ENCODE data around the gene LENG1.

The LENG1 gene

DNA sequence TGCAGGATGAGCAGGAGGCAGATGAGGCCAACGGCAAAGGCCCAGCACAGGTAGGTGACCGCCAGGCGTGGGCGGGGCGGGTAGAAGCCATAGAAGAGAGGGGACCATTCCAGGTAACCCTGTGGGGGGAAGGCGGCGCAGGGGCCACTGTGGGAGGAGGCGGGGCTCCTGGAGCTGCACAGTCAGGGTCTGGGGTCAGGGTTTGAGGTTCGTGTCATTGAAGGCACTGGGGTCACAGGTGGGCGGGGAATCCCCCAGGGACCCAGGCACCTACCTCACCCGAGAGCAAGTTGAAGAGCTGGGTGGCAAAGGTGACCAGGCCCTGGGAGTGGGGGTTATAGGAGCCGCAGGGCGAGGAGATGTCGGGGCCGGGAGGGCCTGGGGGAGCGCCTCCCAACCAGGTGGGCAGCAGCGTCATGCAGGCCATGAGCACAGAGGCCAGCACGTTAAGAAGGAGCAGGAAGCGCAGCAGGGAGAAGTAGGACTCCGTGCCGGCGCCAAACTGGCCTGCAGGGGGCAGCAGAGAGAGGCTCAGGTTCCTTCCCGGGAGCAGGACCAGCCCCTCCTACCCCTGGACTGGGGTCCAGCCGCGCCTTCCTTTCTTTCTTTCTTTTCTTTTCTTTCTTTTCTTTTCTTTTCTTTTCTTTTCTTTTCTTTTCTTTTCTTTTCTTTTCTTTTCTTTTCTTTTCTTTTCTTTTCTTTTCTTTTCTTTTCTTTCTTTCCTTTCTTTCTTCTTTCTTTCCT, 8.8 kb upstream of the LENG1 start:
- FAIRE-seq (peak; percentile 85), DNase-seq (ENCODE audit: extremely low spot score, insufficient read length, low read depth) (peak; percentile 74)

DNA sequence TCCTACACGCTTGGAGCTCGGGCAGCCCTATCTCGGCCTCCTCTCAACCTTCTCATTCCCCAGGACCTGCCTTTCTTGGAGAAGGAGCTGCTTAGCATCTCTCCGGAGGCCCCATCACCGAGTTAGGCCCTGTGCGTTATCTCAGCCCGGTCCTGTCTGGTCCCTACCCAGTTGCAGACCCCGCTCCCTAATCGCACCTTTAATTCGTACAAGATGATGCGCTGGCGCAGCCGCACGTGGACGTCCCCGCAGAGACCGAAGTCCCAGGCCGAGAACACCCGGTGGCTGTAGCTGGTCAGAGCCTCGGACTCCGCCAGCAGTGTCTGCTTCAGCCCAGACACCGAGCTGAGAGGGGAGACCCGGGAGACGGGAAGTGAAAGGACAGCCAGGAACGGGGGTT, 5.7 kb upstream of the LENG1 start:
- DNase-seq (ENCODE audit: extremely low spot score, insufficient read length, low read depth) (no peak), FAIRE-seq (no peak)

- DNase-seq (ENCODE audit: extremely low spot score, insufficient read length, low read depth) (no peak), FAIRE-seq (no peak)
Measured at GRCh38 chr19:54164369-54165068, 5.0 kb upstream of the LENG1 start.

- no peak for DNase-seq (ENCODE audit: extremely low spot score, insufficient read length, low read depth)
- no peak for FAIRE-seq
Measured at GRCh38 chr19:54162884-54163283, 3.4 kb upstream of the LENG1 start.

DNA sequence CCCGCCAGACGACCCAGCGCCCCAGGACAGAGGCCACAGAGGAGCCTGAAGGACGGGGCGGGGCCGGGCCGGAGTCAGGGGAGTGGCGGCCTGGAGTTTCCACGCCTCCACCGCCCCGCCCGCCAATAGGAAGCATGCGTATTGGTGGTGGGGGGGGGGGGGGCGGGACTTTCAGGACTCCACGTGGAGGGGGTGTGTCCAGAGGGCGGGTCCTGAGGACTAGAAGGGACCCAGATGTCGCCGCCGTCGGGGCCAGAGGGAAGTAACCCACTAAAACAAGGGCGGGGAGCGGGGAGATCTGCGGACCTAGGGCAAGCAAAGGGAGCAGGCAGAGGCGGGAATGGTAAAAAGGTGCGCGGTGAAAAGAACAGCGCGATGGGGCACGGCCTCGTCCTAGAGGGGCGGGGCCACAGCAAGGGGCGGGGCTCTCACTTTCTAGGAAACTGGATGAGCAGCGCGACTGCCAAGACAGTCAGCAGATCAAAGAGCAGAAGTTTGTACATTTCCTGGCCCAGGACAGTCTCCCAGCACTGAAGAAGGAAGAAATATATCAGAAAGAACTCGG, 2.8 kb upstream of the LENG1 start:
- no peak for FAIRE-seq
- DNase-seq (ENCODE audit: extremely low spot score, insufficient read length, low read depth): no peak

GRCh38 chr19:54160854-54161253, 1.3 kb upstream of the LENG1 start:
- FAIRE-seq (no peak), DNase-seq (ENCODE audit: extremely low spot score, insufficient read length, low read depth) (no peak)

DNA sequence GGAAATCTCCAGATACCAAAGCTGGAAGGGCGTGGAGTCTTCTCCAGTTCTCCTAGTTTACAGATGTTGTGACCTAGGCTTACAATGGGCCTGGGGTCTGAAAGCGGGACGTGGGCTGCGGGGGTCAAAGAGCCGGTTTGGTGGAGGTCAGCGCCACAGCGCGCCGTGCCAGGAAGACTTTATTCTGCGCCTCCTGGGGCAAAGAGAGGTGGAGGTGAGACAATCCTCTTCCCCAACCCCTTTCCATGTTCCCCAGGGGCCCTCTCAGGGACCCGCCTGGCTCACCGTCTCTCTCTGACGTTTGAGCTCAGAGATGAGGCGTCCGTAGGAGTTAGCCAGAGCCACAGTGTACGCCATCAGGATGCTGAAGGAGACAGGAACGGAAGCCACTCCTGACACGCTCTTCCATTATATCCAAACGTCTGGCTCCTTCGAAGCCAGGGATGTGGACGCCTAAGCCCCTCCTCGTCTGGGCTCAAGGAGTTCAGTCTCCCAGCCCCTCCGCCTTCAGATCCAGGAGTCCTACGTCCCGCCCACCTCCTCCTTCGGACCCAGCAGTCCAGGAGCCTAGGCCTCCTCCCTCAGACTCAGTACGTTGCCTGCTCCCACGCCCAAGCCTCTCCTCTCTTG, 776 bp upstream of the LENG1 start:
- DNase-seq (ENCODE audit: extremely low spot score, insufficient read length, low read depth) (no peak), FAIRE-seq (no peak)

GRCh38 chr19:54158812-54159351, 639 bp downstream of the LENG1 start:
- DNase-seq (ENCODE audit: extremely low spot score, insufficient read length, low read depth): no peak
- peak; percentile 61 for FAIRE-seq

DNA sequence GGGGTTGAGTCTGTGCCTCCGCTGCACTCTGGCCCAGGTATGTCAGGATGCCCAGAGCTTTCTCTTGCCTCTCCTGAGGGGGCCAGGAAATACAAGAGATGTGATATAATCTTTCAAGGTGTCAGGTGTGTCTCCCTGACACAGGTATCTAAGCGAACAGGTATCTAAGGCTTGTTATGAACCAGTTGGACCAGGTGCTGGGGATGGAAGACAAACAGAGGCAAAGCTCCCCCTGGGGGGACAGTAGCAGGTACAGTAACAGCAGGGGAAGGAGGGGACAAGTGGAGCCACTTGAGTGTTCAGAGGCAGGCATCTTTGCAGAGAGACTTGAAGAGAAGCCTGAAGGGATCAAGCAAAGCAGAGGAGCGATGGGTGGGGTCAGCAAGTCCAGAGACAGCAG, 2.6 kb downstream of the LENG1 start:
- FAIRE-seq (no peak), DNase-seq (ENCODE audit: extremely low spot score, insufficient read length, low read depth) (no peak)

DNA sequence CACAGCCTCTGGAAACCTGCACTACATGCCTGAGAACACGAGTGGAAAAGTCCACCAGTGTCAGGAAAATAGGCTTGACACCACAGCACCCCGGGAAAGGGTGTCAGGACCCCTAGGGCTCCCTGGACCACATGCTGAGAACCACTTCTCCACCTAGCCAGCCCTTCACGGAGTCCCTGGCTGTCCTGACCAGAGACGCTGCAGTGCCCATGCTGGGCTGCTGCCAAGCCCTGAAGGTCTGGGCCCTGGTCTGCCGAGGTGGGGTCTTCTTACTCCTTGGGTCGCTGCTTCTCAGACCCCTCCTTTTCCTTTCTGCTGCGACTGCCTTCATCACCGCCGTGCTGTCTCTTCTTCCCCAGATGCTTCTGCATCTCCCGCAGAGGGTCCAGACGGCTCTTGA, 3.0 kb downstream of the LENG1 start:
- DNase-seq (ENCODE audit: extremely low spot score, insufficient read length, low read depth) (no peak), FAIRE-seq (no peak)

DNA sequence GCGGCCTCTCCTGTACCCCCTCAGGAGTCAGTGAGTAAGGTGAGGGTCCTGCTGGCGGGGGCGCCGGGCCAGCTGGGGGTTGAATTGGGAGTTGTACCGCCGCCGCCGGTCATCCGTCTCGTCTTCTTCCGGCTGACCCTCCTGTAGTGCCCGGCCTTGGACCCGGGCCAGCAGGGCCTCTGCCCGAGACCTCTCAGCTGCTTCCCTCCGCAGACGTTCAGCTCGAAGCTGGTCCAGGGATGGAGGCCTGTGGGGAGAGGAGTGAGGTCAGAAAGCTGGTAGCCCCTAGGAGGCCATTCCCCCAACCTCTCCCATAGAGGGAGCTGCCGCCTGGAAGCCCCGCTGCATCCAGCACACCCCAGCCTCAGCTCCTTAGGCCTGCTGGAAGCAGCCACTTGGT, 3.8 kb downstream of the LENG1 start:
- DNase-seq (ENCODE audit: extremely low spot score, insufficient read length, low read depth) (no peak), FAIRE-seq (no peak)

DNA sequence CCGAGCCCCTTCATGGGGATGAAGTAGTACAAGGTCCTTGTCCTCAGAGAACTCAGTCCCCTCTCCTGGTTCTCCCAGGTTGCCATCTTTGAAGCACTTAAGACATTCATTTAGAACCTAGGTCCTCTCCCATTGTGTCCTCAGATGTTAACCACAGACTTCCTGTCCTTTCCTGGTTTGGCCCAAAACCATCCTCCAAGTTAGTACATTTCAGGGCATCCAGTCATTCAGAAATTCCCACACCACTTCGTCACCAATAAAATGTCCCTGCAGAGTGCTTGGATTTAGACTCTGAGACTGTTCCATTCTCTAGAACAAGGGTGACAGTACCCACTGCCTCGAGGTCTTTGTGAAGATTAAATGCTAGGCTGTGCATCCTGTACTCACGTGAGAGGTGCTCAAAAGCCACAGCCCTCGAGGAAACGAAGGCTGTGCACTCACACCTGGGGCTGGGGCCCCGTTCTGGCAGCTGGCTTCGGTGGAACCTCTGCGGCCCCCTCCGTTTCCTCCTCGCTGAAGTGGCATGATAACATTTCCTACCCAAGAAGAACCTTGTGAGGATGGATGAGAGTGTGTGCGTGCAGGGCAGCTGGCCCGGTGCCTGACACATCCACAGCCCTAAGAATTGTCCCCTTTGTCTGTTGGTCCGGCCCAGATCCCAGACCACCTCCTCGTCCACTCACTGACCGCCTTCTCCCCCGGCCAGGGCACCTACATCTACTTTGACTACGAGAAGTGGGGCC, 4.7 kb downstream of the LENG1 start:
- FAIRE-seq (no peak), DNase-seq (ENCODE audit: extremely low spot score, insufficient read length, low read depth) (no peak)

DNA sequence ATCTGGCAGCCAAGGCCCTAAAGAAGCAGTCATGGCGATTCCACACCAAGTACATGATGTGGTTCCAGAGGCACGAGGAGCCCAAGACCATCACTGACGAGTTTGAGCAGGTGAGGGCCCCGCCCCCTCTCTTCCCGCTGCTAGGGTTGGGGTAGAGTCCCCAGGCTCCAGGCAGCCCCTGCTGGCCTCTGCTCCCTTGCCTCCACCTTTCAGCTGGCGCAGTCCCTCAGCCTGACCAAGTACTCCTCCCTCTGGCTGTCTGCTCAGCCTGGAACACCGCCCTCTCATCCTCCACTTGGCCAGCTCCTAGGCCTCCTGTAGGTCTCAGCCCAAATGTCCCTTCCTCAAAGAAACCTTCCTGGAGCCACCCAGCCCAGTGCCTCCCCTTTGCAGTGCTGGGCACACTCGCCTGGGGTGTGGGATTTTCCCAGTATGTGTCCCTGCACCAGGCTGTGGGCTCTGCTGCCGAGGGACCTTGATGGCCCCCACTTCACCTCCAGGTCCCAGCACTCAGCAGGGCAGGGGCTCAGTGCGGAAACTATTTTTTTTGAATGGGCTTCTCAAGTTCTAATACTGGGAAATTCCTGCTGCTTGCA, 5.7 kb downstream of the LENG1 start:
- FAIRE-seq (no peak), DNase-seq (ENCODE audit: extremely low spot score, insufficient read length, low read depth) (no peak)

DNA sequence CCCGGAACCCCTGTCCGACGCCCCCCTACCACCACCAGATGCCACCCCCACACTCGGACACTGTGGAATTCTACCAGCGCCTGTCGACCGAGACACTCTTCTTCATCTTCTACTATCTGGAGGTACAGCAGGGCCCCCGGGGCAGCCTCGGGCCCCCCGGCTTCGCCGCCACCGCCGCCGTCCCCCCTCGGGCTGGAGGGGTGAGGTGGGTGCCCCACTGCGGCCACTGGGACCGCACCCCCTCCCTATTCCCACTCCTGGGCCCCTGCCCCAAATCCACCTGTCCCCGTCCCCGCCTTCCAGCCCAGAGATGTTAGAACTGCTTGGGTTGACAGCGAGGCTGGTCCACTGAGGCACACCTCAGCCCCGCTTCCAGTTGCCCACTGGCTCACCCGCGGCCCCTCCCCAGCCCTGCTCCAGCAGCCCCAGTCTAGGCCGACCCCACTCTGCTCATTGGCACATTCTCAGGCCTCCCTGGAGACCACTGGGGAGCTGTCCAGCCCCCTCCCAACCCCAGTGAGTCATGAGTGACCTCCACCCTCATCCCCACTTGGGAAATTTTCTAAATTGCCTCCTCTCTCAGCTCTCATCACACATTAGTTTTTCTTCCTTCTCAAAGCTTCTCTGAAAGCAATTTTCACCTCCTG, 6.5 kb downstream of the LENG1 start:
- FAIRE-seq (no peak), DNase-seq (ENCODE audit: extremely low spot score, insufficient read length, low read depth) (no peak)

- FAIRE-seq (no peak), DNase-seq (ENCODE audit: extremely low spot score, insufficient read length, low read depth) (no peak)
Measured at GRCh38 chr19:54152267-54152666, 7.3 kb downstream of the LENG1 start.

DNA sequence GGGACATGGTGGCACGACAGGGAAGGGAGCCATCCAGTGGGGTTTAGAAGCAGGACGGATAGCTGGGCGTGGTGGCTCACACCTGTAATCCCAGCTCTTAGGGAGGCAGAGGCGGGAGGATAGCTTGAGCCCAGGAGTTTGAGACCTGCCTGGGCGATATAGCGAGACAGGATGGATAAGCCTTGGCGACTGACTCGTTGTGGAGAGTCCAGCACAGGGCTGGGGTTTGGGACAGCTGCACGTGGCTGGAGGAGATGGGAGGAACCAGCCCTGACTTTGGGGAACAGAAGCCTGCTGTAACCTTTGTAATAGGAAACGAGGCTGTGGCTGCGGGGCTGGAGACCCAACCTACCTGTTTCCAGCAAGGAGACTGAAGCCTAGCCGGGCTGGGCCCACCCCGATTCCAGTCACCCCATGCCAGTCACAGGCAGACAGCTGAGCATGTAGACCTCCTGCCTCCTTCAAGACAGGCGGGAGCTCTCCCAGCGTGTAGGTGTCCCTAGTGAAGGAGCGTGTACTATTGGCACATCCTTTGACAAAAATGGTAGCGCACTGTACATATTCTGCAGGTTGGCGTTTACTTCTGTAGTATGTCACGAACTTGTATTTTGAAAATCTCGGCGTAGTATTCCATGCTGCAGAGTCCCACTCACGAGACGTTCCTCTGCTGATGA, 8.0 kb downstream of the LENG1 start:
- FAIRE-seq (no peak), DNase-seq (ENCODE audit: extremely low spot score, insufficient read length, low read depth) (no peak)

DNA sequence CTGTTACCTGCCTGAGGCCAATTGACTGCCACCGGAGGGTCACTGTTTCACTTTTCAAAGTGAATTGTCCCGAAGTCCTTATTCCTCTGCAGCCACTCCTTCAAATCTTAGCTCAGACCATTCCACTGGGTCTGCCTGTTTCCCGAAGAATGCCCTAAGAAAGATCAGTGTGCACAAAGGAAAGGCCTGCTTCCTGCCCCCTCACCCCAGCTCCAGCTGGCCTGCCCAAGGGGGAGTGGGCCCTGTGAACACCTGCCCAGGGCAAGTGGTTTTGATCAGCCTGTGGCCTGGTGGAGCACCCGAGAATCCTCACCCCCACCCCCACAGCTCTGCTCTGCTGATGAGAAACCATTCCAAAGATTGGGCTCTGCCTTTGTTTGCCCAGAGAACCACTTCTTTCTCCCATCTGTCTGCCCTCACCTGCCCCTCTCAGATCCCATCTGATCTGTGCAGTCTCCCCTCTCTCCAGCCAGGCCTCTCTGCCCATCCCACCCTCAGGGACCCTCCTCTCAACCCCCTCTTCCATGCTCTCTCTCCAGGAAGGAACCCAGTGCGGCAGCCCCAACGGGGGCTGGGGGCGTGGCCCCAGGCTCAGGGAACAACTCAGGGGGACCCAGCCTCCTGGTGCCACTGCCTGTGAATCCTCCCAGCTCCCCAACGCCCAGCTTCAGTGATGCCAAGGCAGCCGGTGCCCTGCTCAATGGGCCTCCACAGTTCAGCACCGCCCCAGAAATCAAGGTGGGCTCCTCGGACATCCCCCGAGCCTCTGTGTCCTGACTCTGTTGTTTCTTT, 10.3 kb downstream of the LENG1 start:
- no peak for FAIRE-seq

DNA sequence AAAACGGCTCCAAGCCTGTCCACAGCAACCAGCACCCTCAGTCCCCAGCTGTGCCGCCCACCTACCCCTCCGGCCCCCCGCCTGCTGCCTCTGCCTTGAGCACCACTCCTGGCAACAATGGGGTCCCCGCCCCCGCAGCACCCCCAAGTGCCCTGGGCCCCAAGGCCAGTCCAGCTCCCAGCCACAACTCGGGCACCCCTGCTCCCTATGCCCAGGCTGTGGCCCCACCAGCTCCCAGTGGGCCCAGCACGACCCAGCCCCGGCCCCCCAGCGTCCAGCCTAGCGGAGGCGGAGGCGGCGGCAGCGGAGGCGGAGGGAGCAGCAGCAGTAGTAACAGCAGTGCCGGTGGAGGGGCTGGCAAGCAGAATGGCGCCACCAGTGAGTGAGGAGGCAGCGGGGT, 11.4 kb downstream of the LENG1 start:
- DNase-seq (ENCODE audit: extremely low spot score, insufficient read length, low read depth) (no peak), FAIRE-seq (no peak)

More for the DNA sequence above, 10.3 kb downstream of the LENG1 start:
- DNase-seq (ENCODE audit: extremely low spot score, insufficient read length, low read depth): no peak

Data from GM18507 (cell line).